Fibroblast of the conjunctiva (primary cell): ENCODE data around the gene DCAF17.

ENCODE experiments used
- DNase-seq: peaks from one replicate; pipeline ENCODE4 v3.0.0-alpha.2; 2010; ENCODE audit warnings: low read depth

The DCAF17 gene, protein sequence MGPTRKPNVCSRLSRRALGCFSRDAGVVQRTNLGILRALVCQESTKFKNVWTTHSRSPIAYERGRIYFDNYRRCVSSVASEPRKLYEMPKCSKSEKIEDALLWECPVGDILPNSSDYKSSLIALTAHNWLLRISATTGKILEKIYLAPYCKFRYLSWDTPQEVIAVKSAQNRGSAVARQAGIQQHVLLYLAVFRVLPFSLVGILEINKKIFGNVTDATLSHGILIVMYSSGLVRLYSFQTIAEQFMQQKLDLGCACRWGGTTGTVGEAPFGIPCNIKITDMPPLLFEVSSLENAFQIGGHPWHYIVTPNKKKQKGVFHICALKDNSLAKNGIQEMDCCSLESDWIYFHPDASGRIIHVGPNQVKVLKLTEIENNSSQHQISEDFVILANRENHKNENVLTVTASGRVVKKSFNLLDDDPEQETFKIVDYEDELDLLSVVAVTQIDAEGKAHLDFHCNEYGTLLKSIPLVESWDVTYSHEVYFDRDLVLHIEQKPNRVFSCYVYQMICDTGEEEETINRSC

DNA sequence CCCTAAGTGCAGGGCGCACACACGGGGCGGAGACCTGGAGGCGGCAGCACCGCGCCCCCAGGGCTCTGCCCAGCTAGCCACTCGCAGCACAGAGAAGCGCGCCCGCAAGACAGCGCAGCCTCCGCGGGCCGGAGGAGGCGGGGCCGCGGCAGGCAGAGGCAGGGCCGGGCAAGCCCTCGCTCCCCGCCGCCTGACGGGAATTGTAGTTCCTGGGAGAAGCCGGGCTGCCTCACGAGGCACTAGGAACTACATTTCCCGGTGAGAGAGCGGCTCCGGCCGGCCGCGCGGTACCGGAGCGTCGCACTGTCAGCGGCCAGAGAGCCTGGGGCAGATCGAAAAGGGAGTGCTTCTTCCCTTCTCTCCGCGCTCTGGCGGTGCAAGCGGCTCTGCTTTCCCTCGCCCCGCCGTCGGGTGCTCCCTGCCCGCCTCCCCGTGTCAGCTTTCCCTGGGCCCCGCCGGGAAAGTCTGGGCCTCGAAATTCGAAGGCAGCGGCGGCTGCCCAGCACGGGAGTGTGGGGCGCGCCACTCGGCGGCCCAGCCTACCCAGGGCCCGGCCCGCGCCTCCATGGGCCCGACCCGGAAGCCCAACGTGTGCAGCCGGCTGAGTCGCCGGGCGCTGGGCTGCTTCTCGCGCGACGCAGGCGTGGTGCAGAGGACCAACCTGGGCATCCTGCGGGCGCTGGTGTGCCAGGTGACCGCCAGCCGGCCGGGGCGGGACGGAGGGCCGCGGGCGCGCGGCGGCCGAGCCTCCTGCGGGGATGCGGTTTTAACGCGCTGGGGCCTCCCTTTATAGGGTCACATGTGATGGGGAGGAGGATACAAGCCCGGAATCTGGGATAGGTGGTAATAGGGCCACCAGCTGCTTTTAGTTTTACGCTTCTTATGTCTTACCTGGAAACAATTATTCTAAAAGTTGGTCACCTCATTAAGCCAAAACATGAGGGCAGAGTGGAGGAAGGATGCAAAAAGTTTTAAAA lies at the start of gene DCAF17:
Gene DCAF17, plus strand, starts transcription at position 214 of the 977 bp plus-strand sequence. Its CDS starts 352 bp downstream, at position 566.
- DNase-seq: peak; percentile 93

DNA sequence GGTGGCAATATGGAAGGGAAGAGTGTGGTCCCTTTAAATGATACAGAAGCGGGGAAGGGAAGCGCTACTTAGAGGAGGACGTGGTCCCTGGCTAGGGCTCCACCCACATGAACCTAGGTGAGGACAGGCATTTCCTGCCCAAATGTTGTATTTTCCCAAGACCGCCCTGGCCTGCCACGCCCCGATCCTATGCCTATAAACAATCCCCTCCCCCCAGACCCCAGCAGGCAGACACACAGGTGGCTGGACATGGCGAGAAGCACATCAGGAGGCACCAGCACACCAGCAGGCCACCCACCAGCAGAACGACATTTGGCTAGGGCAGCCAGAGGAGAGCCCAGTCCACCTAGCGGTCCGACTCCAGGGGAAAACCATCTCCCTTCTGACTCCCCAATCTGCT lies 47.4 kb upstream of the DCAF17 start:
- no peak for DNase-seq

DNA sequence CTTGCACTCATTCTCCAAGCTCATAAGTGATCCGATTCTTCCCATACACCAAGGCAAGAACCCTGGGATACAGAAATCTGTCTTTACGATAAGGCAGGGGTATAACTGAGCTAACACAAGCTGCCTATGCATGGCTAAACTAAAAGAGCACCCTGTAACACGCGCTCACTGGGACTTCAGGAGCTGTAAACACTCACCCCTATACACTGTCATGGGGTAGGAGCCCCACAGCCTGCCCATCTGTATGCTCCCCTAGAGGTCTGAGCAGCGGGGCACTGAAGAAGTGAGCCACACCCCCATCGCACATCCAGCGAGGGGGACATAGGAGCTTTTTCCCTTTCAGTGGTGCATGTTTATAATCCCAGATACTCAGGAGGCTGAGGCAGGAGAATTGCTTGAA lies 47.0 kb upstream of the DCAF17 start:
- no peak for DNase-seq

DNA sequence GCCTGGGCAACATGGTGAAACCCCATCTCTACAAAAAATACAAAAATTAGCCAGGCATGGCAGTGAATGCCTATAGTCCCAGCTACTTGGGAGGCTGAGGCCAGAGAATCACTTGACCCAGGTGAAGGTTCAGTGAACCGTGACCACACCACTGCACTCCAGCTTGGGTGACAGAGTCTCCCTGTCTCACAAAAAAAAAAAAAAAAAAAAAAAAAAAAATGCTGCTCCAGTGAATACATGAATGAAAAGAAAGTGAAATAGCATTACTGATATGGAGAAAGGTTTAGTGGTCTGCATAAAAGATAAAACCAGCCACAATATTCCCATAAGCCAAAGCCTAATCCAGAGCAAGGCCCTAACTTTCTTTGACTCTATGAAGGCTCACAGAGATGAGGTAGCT lies 44.7 kb upstream of the DCAF17 start:
- DNase-seq: no peak

DNA sequence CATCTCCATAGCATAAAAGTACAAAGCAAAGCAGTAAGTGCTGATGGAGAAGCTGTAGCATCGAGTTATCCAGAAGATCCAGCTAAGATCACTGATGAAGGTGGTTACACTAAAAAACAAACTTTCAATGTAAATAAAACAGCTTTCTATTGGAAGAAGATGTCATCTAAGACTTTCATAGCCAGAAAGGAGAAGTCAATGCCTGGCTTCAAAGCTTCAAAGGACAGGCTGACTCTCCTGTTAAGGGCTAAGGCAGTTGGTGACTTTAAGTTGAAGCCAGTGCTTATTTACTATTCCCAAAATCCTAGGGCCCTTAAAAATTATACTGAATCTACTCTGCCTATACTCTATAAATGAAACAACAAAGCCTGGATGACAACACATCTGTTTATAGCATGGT lies 44.2 kb upstream of the DCAF17 start:
- no peak for DNase-seq

DNA sequence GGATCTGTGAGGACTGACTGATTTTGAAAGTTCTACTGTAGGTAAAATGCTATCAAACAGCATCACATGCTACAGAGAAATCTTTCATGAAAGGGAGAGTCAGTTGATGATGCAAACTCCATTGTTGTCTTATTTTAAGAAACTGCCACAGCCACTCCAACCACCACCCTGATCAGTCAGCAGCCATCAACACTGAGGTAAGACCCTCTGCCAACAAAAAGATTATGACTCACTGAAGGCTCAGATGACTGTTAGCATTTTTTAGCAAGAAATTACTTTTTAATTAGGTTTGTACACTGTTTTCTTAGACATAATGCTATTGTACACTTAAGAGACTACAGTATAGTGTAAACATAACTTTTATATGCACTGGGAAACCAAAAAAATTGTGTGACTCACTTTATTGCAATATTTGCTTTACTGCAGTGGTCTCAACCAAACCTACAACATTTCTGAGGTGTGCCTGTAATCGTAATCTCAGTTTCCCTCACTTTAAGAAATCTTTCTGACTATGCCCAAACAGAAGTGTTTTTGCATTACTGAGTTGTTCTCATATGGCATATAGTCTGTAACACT lies 43.0 kb upstream of the DCAF17 start:
- DNase-seq: peak; percentile 31

DNA sequence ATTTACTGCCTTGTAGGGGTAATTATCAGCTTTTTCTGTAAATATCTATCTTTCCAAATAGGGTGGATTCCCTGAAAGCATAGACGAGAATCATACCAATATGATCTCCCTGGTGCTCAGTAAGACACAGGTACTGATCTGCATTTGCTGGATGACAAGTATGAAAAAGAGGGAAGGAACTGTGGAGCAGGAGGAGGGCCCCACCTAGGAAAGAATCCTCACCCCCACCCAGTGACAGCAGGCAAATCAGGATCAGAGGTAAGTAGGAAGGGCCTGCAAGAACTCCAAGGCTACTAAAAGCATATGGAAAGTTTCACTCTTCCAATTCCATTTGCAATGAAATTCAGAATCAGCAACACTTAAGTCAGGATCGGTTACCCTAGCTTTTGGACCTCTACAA lies 42.5 kb upstream of the DCAF17 start:
- DNase-seq: no peak

DNA sequence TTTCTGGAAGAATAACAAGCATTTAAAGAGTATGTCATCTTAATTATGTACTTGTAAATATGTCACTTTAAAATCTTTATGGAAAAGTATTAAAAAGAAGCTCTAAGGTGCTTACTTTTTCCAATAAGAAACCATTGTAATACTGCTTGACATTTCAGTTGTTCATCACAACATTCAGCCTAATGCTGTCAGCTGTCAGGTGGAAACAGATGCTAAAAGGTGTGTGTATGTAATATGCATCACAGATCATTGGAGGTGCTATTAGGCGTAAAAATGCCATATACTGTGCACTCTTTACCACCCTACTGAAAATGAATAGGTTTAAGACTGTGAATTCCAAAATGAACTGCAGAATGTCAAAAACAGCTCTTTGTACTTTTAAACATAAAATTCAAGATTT lies 40.5 kb upstream of the DCAF17 start:
- DNase-seq: no peak

DNA sequence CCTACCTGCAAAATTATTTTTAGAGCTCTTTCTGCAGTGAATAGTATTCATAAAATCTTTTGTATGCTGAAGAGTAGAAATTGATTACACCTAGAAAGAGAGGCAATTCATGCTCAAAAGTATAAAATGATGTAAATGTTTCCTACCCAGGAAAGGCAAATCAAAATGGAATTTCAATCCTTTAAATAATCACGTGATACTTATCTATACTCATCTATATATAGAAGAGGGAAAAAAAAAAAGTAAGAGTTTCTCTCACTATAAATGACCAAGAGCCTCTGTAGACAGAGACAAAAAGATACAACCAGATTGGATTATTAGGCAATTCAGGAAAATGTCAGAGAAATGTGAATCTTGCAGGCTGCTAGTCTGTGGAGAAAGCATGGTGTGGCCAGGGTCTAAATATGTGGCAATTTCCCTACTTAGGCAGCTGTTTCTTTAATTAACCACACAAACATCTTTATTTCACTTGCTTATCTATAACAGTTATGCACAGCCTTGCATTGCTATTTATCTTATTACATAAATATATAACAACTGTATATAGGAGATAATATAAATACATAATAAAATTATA lies 39.8 kb upstream of the DCAF17 start:
- no peak for DNase-seq

DNA sequence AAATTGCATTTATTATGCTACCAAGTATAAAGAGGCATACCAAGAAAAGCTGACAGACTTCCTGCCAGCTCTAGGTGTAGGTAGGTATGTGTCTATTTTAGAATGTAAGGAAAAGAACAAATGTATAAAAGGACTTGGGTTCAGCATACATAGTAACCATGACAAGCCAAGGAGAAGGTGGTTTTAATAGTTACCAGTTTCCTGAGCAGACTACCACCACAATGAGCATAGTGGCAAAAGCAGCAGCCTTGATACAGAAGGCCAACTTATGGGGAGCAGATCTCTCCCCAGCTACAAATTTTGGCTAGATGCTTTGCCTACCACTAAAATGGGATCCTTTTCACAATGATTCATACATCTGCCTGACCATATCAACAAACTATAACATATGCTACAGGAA lies 34.7 kb upstream of the DCAF17 start:
- no peak for DNase-seq

DNA sequence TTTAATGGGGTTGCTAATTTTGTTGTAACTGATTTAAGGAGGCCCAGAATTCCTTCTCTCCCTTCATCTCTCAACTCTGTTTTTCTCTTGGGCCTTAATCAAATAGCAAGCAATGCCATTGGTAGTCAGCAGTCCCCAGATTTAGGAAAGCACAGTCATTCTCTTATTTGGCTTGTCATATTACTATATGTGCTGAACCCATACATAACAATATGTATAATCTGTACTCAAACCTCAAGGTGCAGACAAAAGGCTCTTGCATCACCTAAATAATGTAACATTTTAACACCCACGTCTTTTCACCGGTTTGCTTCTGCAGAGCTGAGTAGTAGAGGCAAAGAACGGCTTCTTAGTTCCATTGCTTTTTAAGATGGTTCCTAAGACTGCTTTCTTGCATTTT lies 33.6 kb upstream of the DCAF17 start:
- DNase-seq: no peak

DNA sequence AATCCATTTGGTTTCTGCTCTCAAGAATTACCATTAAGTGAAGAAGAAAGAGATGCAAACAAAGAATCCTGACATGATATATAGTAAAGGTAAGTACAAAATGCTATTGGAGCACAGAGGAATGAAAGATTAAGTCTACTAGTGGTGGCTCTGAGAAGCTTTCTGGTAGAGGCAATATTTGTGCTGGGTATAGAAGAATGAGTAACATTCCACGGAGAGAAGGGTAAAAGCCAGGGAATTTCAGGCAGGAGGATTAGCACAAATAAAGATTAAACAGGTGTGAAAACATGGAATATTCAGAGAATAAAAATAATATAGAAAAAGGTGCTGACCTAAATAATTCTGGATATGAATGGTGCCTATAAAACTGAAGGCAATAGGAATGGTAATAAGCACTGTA lies 32.1 kb upstream of the DCAF17 start:
- DNase-seq: no peak

DNA sequence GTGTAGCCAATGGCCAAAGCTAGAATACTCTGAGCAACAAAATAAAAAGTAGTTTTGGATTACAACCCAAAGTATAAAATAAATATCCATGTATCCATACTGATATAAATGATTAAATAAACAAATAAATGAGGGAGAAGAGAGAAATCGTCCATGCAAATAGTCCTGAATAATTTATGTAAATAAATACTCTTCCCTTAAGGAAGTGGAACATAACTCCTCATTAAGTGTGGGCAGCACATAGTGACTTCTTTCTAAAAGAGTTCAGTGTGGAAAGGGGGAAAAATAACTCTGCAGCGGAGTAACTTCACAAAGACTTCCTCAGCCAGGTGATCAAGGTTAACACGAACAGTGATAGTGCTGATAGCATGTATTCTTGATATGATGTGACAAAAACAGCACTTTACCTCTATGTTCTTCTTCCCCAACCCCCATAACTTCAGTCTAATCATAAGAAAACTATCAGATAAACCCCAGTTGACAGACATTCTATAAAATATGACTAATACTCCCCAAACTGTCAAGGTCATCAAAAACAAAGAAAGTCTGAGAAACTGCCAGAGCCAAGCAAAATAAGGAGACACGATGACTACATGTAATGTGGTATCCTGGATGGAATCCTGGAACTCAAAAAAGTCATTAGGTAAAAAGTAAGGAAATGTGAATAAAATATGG lies 31.0 kb upstream of the DCAF17 start:
- no peak for DNase-seq

DNA sequence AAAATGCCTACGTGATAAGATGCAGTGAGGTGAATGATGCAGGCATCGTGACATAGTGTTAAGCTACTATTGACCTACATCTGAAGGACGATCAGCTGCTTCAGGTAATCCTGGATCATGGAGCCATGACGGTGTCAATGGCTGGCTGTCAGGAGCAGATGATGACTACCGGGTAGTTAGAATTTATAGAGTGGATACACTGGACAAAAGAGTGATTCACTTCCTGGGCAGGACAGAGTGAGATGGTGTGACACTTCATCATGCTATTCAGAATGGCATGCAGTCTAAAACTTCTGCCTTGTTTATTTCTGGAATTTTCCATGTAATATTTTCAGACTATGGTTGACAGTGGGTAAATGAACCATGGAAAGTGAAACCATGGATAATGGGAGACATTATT lies 29.8 kb upstream of the DCAF17 start:
- peak; percentile 12 for DNase-seq

DNA sequence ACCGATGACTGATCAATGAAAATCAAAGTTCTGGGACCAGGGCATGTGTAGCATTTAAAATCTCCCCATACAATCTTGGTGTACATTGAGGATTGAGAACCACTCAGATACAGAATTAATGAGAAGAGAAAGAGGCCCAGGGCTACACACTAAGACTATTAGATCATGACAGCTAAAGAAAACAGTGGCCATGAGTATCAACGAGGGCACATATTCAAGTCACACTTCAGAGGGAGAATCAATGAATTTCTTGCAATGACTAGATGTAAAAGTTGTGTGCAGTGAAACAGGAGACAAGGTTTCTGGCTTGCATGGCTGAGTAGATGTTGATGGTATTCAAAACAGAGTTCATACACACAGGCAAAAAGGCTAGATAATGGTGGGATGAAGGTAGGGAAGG lies 29.3 kb upstream of the DCAF17 start:
- no peak for DNase-seq

DNA sequence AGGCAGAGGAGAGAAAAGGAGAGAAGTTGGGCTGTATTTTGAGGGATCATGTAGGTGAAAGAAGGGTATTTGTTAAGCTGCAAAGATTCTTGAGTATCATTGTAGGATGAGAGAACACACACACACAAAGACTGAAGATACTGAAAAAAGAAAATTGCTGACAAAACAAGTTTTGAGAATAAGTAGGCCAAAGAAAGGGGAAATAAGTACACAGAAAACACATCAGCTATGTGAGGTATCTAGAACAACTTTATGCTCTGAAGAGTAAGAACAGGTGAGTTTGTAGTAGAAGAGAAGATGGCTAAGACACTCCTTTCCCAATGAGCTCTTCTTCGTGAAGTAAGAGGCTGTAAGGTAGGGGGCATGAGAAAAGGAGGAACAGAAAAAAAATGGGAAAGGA lies 28.5 kb upstream of the DCAF17 start:
- DNase-seq: no peak

DNA sequence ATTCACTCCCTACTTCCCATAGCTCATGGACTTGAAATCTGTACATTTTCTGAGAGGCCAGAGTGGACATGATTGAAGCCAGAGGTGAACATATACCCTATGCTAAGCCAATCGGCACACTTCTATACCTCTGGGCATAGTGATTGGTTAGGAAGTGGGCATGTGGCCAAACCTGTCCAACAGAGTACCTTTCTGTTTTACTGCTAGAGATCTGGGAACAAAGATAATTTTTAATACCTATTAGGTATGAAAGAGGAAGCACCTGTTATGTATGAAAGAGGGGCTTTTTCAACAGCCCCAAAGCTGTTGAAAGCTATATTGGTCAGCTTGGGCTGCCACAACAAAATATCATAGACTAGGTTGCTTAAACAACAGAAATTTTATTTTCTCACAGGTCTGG lies 28.0 kb upstream of the DCAF17 start:
- no peak for DNase-seq

DNA sequence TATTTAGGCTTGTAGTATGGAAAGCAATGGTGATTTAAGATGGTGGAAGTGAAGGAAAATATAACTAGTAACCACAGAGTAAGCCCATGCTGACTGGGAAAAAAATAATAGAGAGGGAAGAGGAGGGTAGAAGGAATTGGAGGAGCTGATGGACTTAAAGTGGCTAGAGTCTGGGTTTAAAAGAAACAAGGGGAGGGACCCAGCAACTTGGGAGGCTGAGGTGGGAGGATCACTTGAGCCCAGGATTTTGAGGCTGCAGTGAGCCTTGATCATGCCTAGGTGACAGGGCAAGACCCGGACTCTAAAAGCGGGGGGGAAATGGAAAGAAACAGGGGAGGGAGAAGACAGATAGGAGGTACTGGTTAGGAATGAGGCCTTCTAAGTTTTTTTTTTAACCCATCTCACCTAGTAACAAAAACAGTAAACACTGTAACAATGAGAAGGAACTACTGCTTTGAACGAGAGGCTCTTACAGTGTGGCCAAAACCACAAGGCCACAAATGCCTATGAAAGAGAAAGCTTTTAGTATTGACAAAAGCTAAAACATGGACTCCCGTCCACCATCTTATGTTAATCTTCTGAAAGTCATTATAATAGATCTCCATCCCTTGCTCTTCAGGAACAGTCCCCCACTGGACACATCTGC lies 26.9 kb upstream of the DCAF17 start:
- no peak for DNase-seq

DNA sequence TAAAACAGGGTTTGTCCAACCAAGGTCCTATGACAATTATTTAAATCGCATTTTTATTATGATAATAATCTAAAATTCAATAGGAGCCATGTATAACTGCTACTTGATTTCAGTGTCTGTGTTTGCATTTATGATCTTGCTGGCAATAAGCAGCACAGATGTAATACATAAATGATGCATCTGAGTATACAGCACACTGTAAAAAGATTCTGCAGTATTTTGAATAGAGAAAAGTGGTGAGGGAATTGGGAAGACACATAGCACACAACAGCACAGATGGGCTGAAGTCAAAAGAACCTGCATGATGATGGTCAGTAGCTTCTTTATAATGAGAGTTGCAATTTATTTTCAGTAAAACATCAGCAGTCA lies 26.4 kb upstream of the DCAF17 start:
- DNase-seq: no peak

DNA sequence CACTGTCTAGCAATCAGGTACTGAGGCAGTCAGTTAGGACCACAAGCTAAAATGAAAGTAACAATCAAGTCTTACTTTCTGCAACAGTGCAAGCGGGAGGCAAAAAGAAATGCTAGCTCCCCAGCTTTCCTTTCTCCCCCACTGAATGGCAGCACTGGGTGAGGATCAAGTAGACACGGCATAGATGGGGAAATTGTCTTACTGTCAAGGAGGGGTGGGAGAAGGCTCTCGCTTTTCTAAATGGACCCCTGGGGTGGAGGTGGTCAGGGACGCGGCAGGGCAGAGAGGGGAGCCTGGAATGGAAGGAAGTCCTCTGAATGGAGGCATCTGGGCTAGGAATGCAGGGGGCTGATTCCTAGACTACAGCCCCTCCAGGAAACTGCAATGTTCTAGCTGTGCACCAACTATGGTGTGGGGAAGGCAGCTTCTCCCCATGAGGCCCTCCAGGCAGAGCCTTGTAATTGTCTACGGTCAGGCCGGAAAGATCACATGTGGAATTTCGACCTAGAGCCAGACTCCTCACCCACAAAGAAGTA lies 24.5 kb upstream of the DCAF17 start:
- no peak for DNase-seq

DNA sequence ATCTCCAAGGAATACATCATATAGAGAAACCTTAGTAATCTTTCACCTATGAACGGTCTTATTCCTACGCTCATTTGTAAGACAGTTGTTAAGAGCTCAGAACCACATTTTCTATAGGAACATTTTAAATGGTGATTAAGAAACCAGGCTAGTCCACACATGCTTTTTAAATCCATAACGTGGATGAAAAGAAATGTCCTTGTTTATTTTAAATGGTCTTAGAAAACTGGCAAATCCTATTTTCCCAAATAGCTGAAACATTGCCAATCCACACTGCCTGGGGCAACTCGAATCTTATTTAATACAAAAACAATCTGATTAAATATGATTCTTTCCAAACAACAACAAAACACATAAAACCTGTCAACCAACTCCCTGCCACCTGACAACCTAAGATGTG lies 23.9 kb upstream of the DCAF17 start:
- DNase-seq: peak; percentile 18
